Right ventricle myocardium inferior (tissue), 1 donor: Measurements from ENCODE around the gene ACY1. TPM values are rescaled to one million over a fixed set of nuclear protein-coding genes. Genes with fewer than 3 reads are reported as not detected.

Source experiments
- ATAC-seq: fragments of 200-7000 bp; cut with Tn5 transposase; one replicate; pipeline ENCODE4 v1.9.1; 2020; ENCODE audit warnings: mild to moderate bottlenecking, moderate library complexity
- DNase-seq: peaks from one replicate; pipeline ENCODE4 v3.0.0; 2021; ENCODE audit errors: missing footprints
- intact Hi-C: fragments of 100-400 bp; cut with DNase I; formaldehyde crosslinking; loops from one replicate; pipeline ENCODE4 v1.11.0; 2022
- total RNA-seq: library from RNA; stranded (reverse); fragmentation: NEBNext Ultra II Directional; extraction: Animal tissue kit (Norgen Biotek cat#: 25700); gene quantifications from one replicate; pipeline ENCODE4 v1.2.1, GENCODE V29; 2021
- donor health status: DM: no; HTN: yes; CAD: no; lungs with severe emphysema.

The ACY1 gene
- total RNA-seq, 1 donor from 2014 or later = 32.3 TPM

GRCh38 chr3:51960386-51960785 lies 22.9 kb upstream of the ACY1 start:
- ATAC-seq = no peak
- DNase-seq = peak; percentile 50
- intact Hi-C loops = no loop called here

- intact Hi-C loops = no loop called here
- DNase-seq (peak; percentile 51), ATAC-seq (no peak)
Observed at GRCh38 chr3:51961011-51961410, 22.3 kb upstream of the ACY1 start.

GRCh38 chr3:51961602-51962569 lies 21.4 kb upstream of the ACY1 start:
- DNase-seq = peak; percentile 61
- intact Hi-C loops = no loop called here
- ATAC-seq = peak; percentile 82

GRCh38 chr3:51962854-51963530 lies 20.3 kb upstream of the ACY1 start:
- ATAC-seq = no peak
- peak; percentile 65 for DNase-seq

GRCh38 chr3:51963951-51964451 lies 19.3 kb upstream of the ACY1 start:
- ATAC-seq = no peak
- intact Hi-C loops = no loop called here
- DNase-seq = peak; percentile 49

More at GRCh38 chr3:51962854-51963530, 20.3 kb upstream of the ACY1 start:
- intact Hi-C loops = no loop called here

- ATAC-seq = no peak
- peak; percentile 58 for DNase-seq
- intact Hi-C loops = no loop called here
Observed at GRCh38 chr3:51964521-51964920, 18.8 kb upstream of the ACY1 start.

GRCh38 chr3:51966016-51966415 lies 17.3 kb upstream of the ACY1 start:
- DNase-seq (peak; percentile 1), ATAC-seq (no peak)
- intact Hi-C loops = no loop called here

- DNase-seq = peak; percentile 55
- intact Hi-C loops = no loop called here
- ATAC-seq = no peak
Observed at GRCh38 chr3:51966486-51966885, 16.8 kb upstream of the ACY1 start.

GRCh38 chr3:51966922-51967383 lies 16.4 kb upstream of the ACY1 start:
- ATAC-seq (peak; percentile 1), DNase-seq (no peak)
- intact Hi-C loops = no loop called here

GRCh38 chr3:51967384-51968169 lies 15.8 kb upstream of the ACY1 start, which contains the start of gene PCBP4:
Gene PCBP4 (minus strand): TSS chr3:51967454. CDS start chr3:51961240, 6,214 bp downstream.
- ATAC-seq = peak; percentile 77
- DNase-seq = peak; percentile 87
- intact Hi-C loops = no loop called here

- intact Hi-C loops = no loop called here
- ATAC-seq = peak; percentile 4
- peak; percentile 68 for DNase-seq
Observed at GRCh38 chr3:51968170-51968775, 15.1 kb upstream of the ACY1 start.

- intact Hi-C loops = no loop called here
- ATAC-seq (no peak), DNase-seq (peak; percentile 32)
Observed at GRCh38 chr3:51968883-51969678, 14.3 kb upstream of the ACY1 start.

- ATAC-seq = no peak
- peak; percentile 53 for DNase-seq
- intact Hi-C loops = loop anchor here (10.0 kb wide), 1 partner anchor 435 kb away; no protein-coding TSS in a partner anchor
Observed at GRCh38 chr3:51969841-51970240, 13.5 kb upstream of the ACY1 start.

- intact Hi-C loops = loop anchor here (10.0 kb wide), 1 partner anchor 434 kb away; no protein-coding TSS in a partner anchor
Observed at GRCh38 chr3:51970606-51971300, 12.6 kb upstream of the ACY1 start.

GRCh38 chr3:51971350-51971749 lies 12.0 kb upstream of the ACY1 start:
- intact Hi-C loops = loop anchor here (10.0 kb wide), 1 partner anchor 433 kb away; no protein-coding TSS in a partner anchor
- ATAC-seq = no peak
- DNase-seq = peak; percentile 57

More at GRCh38 chr3:51970606-51971300, 12.6 kb upstream of the ACY1 start:
- ATAC-seq (no peak), DNase-seq (peak; percentile 37)

- intact Hi-C loops = loop anchor here (1.0 to 10.0 kb wide), 2 partner anchors 32 to 430 kb away; partner anchors contain the start of gene PARP3
- peak; percentile 66 for DNase-seq
- peak; percentile 23 for ATAC-seq
Observed at GRCh38 chr3:51974277-51974962, 8.9 kb upstream of the ACY1 start.
